Ascending aorta (tissue), 2 donors: ENCODE measurements around the gene OVAAL. TPM values are rescaled to one million over a fixed set of nuclear protein-coding genes. Genes with fewer than 3 reads are reported as not detected.
A peak's percentile ranks its signal among the peaks of the same experiment; 100 is the strongest.

Experiments used
- DNase-seq, 2 donors: peaks; one replicate each; pipeline ENCODE4 v3.0.0-alpha.2; 2019; ENCODE audit warnings: low spot score in 2 of 2
- H3K27ac ChIP-seq, 2 donors: fragments of 200-600 bp; sonication (generic); one replicate each; pipeline ENCODE4 v1.5.1; 2016 to 2017; ENCODE audit warnings: mild to moderate bottlenecking in 1 of 2
- H3K27me3 ChIP-seq: fragments of 200-600 bp; sonication (generic); one replicate; pipeline ENCODE4 v1.5.1; 2017
- H3K36me3 ChIP-seq, 2 donors: fragments of 200-600 bp; sonication (generic); one replicate each; pipeline ENCODE4 v1.5.1; 2016
- H3K4me1 ChIP-seq, 2 donors: fragments of 200-600 bp; sonication (generic); one replicate each; pipeline ENCODE4 v1.5.1; 2016 to 2017; ENCODE audit warnings: mild to moderate bottlenecking in 1 of 2
- H3K4me3 ChIP-seq, 2 donors: fragments of 200-600 bp; sonication (generic); one replicate each; pipeline ENCODE4 v1.5.1; 2016 to 2017; ENCODE audit warnings: mild to moderate bottlenecking in 1 of 2
- H3K9me3 ChIP-seq, 2 donors: fragments of 200-600 bp; sonication (generic); one replicate each; pipeline ENCODE4 v1.5.1; 2016
- CTCF ChIP-seq, 3 experiments: fragments of 200-600 bp in 2 of 3; fragments of 450-650 bp in 1 of 3; sonication (generic) in 2 of 3; IDR thresholded peaks; one replicate each; pipeline ENCODE4 v1.5.1; 2016 to 2019; ENCODE audit warnings: antibody characterized with exemption in 3 of 3, mild to moderate bottlenecking in 1 of 3, moderate library complexity in 1 of 3
- intact Hi-C: fragments of 100-400 bp; cut with DNase I; formaldehyde crosslinking; loops from one replicate; pipeline ENCODE4 v1.15.1; 2023
- total RNA-seq: library from RNA; depleted of rRNA; stranded (reverse); fragments of >200 nt; gene quantifications from one replicate; pipeline ENCODE4 v1.1.0, GENCODE V29; 2016

OVAAL gene
- total RNA-seq, 1 donor from 2014 or later: not detected

- intact Hi-C loops: loop anchor here (2.0 to 5.0 kb wide), 3 partner anchors 18 to 72 kb away; partner anchors contain the start of gene XPR1
- Histone ChIP-seq H3K27me3 (no peaks in the 10 kb centered on the region), H3K36me3 (no peaks in the 10 kb centered on the region), H3K9me3 (no peaks in the 10 kb centered on the region), H3K4me3 (no peak overlapping the region), H3K4me1 (peaks cover 8 to 25% of the 10 kb centered on the region in 2 donors), H3K27ac (peak overlapping the region; percentile 76 to 78)
- no peak for DNase-seq
- no peak for TF ChIP-seq CTCF (IDR thresholded peaks at IDR 0.05)
Observed at GRCh38 chr1:180560200-180560867, 1.6 kb downstream of the OVAAL start.

DNA sequence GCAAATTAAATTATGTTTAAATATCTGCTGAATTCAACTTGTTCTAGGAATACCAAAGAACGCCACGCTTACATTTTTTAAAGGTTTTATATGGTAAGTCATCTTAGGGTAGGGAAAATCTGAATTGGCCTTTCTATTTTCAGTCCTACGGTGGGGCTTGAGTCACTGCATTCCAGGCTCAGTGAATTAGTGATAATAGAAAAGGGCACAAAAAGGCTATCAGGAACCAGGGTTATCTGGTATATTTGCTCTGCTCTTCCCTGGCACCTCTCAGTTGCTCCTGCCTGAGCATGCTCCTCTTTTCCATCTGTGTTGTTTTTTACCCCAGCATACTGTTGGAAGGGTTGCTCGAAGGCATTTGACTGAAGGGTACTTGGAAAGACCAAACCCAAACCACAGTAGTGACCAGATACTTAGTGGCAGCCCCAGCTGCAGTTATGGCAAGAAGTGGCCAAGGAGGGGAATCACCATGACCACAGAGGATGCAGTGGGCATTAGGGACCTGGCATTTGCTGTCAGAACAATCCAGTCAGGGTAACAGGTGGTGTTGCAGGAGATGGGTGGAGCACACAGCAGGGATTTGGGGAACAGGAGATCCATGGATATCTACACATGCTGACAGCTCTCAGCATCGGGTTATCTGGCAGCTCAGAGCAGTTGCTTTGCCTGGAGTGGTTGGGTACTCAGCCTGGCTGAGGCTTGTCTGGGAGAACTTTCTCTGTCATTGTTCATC is 2.3 kb downstream of the OVAAL start:
- intact Hi-C loops: loop anchor here (2.0 to 5.0 kb wide), 3 partner anchors 18 to 71 kb away; partner anchors contain the start of gene XPR1
- Histone ChIP-seq H3K9me3 (no peaks in the 10 kb centered on the region), H3K4me3 (no peak overlapping the region), H3K4me1 (peaks cover 8 to 25% of the 10 kb centered on the region in 2 donors), H3K36me3 (no peaks in the 10 kb centered on the region), H3K27ac (peak overlapping the region; percentile 76 to 78), H3K27me3 (no peaks in the 10 kb centered on the region)
- TF ChIP-seq CTCF (IDR thresholded peaks at IDR 0.05): no peak
- no peak for DNase-seq

- intact Hi-C loops: loop anchor here (5.0 kb wide), 2 partner anchors 35 to 70 kb away; partner anchors contain the start of gene XPR1
- H3K4me3 ChIP-seq: no peak overlapping the region
- peaks cover 8 to 25% of the 10 kb centered on the region in 2 donors for H3K4me1 ChIP-seq
- H3K27ac ChIP-seq: peak overlapping the region; percentile 47 to 76
- TF ChIP-seq CTCF (IDR thresholded peaks at IDR 0.05): no peak
- no peaks in the 10 kb centered on the region for H3K9me3 ChIP-seq
- no peak for DNase-seq
- H3K27me3 ChIP-seq: no peaks in the 10 kb centered on the region
- H3K36me3 ChIP-seq: no peaks in the 10 kb centered on the region
Observed at GRCh38 chr1:180562640-180563025, 3.9 kb downstream of the OVAAL start.

GRCh38 chr1:180563026-180563827 is 4.5 kb downstream of the OVAAL start:
- peak overlapping the region; percentile 47 to 76 for H3K27ac ChIP-seq
- H3K9me3 ChIP-seq: no peaks in the 10 kb centered on the region
- no peaks in the 10 kb centered on the region for H3K27me3 ChIP-seq
- DNase-seq: no peak
- H3K36me3 ChIP-seq: no peaks in the 10 kb centered on the region
- no peak for TF ChIP-seq CTCF (IDR thresholded peaks at IDR 0.05)
- intact Hi-C loops: loop anchor here (5.0 kb wide), 2 partner anchors 36 to 69 kb away; partner anchors contain the start of gene XPR1
- H3K4me1 ChIP-seq: peaks cover 8 to 25% of the 10 kb centered on the region in 2 donors
- H3K4me3 ChIP-seq: no peak overlapping the region

GRCh38 chr1:180565121-180565871 is 6.5 kb downstream of the OVAAL start:
- no peak for DNase-seq
- intact Hi-C loops: no loop called here
- Histone ChIP-seq H3K27ac (no peak overlapping the region), H3K36me3 (no peaks in the 10 kb centered on the region), H3K4me1 (peaks cover 5 to 19% of the 10 kb centered on the region in 2 donors), H3K9me3 (no peaks in the 10 kb centered on the region), H3K4me3 (no peak overlapping the region), H3K27me3 (no peaks in the 10 kb centered on the region)
- no peak for TF ChIP-seq CTCF (IDR thresholded peaks at IDR 0.05)
